GM21717 (cell line): ENCODE data around the gene MEOX2.

Experiments used
- ATAC-seq: cut with Tn5 transposase; IDR thresholded peaks from one replicate; pipeline ENCODE4 v1.9.1; 2021; ENCODE audit warnings: mild to moderate bottlenecking, moderate library complexity; ENCODE audit not compliant: unreplicated experiment

MEOX2 gene

DNA sequence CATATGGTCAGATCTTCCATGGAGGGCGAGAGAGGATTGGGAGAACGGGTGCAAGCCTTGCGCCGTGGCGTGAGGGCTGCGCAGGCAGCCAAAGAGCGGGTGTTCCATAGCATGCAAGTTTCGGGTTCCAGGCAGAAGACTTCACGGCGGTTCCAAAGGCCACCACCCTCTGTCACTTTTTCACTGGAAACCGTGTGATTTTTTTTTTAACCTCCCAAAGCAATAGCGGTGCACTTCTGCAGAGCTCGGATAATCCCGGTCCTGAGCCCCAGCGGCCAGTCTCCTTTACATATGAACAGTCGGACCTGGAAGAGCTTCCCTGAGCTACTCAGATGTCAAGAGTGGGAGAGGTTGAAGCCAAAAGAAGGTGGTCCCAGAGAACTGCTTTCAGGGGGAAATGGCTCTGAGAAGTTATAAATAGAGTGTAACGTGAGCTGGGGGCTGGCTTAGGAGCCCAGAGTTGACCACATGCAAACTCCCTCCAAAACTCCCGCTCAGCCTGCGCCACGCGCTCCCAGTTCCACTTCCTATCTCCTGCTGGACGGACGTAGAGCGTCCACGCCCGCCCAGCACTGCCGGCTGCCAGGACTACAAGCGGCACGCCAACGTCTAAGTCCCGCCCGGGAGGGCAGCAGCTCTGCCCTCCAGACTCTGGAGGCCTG lies at the start of gene MEOX2:
Gene MEOX2 (minus strand): TSS at position 389 of the 662 bp plus-strand sequence. CDS start 281 bp downstream, at position 108.
- no peak for ATAC-seq

DNA sequence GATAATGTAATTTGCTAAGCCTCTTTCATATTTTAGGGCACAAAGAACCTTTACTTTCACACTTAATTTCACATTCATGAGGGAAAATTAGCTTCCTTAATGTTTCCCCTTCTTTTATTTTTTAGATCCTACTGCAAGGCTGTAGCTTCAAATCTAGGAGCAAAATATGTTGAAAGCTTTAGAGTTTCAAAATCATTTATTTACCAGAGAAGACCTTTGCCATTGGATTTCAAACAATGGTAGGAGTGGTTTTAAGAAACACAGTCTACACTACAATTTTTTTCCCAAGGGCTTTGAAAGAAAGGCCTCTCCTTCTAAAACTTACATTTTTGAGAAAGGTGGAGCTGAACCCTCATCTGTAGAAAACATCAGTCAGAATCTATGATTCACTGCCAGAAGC lies 43.3 kb upstream of the MEOX2 start:
- ATAC-seq: no peak

DNA sequence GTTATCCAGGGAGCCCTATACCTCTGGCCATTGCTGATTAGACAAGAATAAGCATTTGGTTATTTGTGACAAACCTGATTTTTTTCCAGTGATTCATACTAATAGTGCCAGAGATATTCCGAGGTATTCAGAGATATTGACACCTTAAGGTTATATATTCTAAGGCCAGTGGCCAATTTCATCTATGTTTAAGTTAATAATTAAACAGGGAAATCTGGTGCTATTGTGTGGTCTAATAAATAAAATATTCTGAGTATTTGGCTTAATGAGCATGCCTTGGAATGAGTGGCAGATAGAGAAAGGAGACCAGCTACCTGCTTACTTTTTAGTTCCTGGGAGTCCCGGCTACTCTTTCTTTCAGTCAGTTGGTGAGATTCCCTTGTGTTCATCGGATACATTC lies 38.6 kb upstream of the MEOX2 start:
- no peak for ATAC-seq

DNA sequence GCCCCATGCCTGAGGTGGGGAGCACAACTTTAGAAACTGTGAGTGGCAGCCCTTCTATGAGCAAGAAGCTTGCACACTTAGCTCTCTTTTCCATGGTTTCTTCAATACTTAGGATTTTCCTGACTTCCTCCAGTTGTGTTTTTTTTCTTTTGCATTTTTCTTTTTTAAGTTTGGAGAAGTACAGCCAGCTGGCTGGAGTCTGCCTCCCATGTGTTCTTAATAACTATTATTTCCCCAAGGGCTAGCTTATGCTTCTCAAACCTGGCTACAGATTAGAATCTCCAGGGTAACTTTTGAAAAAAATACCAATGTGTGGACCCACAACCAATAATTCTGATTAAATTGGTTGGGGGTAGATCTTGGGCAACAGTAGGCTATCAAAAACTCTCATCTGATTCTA lies 37.4 kb upstream of the MEOX2 start:
- ATAC-seq: no peak

DNA sequence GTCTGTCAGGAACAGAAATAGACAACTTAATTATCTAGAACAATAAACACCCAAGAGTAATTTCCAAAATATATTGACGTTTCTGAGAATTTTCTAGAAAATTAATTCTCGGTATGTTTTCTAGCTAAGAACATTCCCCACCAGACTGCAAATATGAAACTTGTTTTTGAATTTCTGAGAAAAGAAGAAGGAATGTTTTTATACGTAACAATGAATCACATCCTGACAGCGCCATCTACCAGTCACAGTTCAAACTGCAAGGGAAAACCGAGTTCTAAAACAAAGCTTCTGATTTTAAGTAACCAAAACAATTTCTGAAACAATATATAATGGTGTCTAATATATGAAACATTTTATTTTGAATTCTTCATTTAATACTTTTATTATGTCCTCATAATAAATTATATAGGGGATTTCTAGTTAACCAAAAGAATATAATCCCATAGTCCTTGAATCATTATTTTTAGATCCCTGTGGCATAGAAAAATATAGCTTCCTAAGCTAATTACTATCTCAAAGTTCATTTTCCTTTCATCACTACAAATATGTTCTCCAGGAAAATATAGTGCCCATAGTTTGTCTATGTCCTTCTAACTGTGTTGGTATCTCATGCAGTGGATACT lies 34.5 kb upstream of the MEOX2 start:
- no peak for ATAC-seq

DNA sequence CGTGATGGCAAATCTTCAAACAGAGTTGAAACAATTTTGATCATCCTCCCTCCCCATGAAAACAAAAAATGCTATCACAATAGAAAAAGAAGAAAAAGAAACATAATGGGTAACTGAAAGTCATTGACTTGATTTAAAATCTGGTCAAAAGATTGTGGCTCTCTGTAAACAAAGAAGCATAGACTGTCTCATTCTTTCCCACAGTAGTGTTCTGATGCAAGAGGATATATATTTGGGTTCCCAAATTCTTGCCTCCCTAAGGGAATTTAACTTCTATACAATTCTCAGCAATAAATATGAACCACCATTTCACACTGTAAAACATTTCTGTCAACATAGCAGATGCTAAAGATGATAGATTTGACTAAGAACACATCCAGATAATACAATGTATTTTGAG lies 32.8 kb upstream of the MEOX2 start:
- no peak for ATAC-seq

DNA sequence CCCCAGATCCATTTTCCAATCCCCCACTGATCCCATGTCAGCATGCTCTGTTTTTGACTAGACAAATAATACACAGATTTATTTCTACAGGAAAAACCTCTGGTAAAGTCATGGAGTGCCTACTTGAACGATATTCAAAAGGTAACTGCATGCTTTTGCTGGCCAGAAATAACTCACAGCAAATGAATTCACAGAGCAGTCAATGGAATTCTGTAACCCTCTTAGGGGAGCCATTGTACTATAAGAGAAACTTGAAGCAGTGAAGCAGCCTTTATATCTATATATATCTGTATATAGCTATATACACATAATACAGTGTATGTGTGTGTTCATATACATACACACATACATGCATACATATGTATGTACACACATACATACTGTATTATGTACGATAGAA lies 29.0 kb upstream of the MEOX2 start:
- no peak for ATAC-seq

DNA sequence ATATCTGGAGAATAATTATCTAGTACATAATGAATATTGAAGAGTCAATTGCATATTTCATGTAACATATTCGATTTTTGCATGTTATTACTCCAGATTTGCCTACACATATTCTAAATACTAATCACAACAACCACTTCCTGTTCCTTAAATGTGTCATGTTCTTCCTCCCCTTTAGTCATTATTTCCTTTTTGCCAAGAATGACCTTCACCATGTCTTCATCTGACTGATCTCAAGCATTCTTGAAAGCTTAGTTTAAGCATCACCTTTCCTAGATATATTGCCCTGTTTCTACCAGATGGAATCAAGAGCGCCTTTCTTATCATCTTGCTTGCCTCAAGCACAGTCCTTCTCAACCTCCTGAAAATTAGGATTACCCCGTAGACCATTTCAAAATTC lies 23.5 kb upstream of the MEOX2 start:
- ATAC-seq: no peak

DNA sequence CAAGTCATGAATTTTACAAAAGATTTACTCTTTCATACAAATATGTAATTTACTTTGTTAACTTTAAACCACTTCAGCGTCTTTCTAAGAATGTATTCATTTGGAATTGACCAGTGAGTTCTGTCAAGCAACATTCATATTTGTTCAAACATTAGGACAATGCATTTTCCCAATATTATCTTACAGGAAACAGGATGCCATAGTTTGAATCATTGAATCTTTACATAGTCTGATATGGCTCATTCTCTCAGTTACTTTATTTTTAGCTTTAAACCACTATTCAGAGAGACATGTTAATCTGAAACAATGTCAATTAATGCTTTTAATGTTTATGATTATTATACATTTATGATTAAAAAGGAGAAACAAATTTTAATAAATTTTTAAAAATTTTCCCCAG lies 21.1 kb upstream of the MEOX2 start:
- ATAC-seq: no peak

DNA sequence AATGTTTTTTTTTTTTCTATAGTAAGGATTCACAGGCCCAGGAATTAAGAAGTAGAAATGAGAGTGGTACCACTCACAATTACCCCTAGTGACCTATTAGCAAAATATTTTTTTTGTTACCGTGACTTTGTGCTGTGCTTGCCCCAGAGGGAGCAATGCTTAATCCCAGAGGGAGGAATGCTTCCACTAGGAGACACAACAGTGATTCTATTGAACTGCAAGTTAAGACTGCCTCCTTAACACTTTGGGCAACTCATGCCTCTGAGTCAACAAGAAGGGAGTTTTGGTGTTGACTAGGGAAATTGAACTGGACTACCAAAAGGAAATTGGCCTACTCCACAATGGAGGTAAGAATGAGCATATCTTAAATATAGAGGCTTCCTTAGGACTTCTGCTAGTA lies 17.2 kb upstream of the MEOX2 start:
- ATAC-seq: no peak

DNA sequence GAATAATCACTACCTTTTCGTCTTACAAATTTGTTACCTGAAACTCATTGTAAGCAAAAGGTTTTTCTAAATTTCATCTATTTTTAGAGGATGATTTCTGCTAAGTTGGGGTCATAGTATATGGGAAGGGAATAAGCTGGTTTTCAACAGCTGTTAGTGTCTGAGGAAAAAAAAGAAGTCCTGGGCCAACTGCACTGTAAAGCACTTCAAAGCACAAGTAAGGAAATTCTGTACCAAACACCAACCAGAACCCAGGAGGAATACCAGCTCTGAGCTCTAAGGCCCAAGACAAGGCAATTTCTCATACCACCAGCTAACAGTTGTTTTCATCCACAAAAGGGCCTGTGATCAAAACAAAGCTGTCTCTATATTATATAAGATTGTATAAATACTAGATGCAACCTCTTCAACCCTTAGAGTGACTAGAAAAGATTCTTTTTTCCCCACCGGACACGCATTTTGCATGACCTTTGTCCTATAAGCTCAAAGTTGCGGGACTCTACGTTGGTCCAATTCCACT lies 6.1 kb upstream of the MEOX2 start:
- ATAC-seq: no peak

DNA sequence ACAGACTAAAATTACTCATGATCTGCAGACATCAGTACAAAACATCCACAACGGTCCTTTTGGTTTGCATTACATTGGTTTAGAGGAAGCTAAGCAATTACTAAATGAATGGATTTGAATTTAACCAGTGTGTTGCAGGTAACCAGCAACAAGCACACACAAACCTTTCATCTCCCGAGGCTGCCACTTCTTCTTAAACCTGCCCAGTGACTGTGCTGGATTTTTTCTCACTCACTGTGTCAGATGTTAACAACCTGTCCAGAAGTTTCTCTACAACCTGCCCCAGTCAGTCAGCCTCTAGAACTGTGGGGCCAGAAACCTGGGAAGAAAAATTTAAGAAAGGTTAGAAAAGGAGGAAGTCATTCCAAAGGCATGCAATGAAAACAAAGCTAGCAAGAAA lies 2.4 kb upstream of the MEOX2 start:
- no peak for ATAC-seq

DNA sequence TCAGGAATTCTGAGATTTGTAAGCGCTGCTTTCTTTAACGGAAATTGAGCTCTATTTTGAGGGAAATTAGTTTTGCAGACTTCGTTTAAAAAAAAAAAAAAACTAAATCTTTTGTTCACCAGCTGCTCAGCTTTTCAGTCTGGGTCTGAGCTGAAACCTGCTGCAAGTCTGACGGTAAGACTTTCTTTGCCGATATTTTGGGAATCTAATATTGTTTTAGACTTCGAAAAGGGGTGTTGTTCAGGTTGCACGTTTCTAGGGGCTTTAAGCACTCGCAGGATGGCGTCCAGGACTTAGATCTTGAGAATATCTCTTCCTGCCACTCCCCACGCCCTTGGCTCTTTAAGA lies 1.8 kb upstream of the MEOX2 start:
- ATAC-seq: no peak

DNA sequence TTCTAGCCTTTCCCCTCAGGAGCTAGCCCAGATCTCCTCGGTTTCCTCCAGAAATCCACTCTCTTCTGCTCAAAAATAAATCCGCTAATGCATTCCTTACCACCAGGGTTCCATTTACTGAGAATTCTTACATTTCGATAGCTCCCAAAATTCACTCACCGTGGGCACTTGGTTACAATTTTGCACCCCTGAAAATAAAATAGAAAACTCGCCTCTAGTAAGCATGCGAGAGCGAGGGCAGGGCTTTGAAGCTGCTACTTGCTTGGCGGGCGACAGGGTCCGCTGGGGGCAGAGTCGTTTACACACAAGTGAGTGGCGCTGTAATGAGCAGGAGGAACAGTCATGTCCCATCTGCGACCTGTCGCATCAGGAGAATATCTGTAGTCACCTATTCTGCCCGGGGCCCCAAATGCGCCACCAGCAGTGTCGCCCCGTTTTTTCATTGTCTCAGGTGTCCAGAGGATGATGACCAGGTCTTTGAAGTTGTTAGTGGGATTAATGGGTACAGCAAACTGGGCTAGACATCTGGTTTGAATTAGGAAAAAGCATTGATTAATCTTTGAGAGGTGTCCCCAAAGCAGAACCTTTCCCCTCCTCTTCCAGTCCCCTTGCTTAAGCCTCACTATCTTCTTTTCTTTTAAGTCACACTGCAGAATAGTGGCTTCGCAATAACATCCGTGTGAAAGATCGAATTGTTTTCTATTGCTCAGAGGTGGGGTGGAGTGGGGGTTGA lies 1.2 kb upstream of the MEOX2 start:
- no peak for ATAC-seq

DNA sequence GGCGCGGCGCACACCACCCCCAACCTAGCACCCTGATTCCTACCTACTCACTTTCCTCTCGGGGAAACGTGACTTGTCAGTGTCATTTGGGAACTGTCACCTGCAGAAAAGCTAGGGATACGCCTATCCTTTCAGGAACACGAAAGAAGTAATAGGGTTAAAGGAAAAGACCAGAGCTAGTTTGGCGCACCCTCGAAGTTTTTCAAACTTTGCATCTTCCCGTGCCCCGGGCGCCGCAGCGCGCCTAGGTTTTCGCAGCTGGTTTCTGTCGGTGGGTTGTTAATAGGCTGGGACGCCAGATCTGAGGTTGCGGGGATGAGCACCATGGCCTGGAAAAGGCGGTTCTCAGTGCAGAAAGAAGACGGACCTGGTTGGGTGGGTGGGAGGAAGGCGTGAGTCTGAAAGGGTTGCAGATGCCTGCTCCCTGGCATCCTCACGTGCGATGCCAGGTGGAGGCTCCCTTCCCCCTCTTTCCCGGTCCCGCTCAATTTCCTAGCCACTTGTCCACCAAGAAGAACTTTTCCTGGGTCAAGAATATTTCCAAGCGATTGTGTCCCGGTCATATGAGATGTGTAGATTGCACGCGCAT lies 568 bp upstream of the MEOX2 start:
- no peak for ATAC-seq

DNA sequence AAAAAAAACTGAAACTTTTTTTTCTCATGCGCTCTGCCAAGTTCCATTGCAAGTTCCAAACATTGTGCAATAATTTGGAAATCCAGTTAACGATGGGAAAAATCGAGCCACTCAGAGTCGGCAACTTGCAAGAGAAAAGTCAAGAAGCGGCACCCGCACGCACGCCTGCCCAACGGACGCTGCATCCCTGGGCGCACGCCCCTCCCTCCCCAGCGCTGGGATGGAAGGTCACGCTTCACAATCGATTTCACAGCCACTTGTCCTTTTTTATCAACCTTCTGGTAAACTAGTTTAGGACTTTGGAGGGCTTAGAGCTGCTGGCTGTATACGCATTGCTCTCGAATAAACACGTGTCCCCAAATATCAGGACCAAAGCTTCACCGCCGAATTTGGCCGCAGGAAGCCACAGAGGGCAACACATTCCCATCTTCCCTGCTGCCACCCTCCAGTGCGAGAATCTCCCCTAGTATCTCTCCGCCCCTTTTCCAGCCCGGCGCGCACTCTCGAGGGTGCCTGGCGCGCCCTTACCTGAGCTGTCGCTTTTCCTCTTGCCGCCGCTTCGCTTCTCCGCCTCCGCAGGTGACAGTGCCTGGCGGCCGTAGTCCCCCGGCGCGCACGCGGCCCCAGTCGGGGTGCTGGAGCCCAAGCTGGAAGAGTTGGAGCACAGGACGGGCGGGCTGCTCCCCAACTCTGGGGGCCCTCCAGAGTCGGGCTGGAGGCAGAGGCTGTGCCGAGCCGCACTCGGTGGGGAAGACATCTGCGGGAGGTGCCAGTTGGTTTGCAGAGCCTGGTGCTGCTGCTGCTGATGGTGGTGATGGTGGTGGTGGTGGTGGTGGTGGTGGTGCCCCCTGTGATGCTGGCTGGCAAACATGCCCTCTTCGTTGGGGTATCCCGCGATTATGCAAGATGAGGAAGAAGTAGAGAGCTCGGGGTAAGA lies 857 bp downstream of the MEOX2 start:
- no peak for ATAC-seq

DNA sequence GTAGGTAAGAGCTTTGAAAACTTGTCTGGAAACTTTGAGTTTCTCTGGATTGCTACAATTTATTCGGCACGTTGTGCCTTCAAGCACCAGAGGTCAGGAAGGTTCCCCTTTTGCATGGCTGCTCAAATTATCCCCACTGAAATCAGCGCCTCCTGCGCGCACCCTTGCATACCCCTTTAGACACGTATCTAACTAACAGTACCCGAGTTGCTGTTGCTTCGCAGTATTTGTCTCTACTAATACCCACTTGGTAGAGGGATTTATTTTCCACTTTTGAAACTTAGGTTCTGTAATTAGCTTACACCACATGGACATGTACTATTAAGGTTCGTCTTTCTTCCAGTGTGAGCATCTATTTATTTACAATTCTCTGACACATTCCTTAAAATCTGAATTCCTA lies 1.6 kb downstream of the MEOX2 start:
- no peak for ATAC-seq

DNA sequence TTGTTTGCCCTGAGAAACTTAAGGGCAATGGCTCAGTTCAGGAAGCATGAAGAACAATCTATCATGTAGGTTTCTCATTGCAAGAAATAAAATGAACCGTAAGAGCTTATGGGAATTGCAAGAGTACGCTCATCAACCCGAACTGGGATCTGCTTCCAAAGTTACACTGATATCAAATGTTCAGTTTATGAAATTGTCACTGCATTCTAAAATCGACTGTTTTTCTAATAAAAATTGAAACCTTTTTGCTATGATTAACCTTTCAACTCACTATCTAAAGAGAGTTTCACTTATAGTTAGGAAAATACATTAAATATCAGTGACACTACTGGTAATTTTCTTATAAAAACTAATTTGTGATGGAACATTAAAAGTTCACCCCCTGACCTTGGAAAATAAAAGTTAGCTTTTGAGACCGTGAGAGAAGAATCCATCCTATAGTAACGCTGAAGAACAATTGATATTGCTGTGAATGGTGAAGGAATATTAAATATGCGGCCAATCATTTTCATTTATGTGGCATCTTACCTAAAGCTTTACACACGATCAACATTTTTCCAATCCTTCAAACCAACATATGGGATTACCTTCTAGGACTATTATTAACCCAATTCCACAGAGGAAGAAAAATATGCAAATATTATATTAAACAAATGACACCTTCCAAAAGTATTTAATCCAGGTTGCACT lies 2.2 kb downstream of the MEOX2 start:
- ATAC-seq: no peak

DNA sequence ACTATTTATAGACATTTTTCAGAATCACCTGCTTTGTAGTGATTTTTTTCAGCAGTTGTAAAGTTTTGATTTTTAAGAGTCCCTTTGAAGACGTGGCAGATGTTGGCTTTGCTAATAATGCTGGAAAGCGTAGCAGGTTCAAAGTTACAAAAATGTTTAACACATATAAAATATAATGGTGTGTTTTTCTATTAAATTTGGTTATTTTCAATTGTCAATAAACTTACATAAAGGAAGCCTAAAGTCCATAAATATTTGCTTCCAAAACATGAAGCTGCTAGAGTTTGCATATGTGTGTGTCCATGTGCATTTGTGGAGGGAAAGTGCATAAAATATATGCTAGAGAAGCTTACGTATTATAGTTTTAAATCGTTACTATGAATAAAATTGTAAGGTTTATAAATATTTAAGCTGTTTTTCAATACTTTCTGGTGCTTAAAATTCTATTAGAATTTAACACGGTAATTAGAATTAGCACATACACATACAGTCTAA lies 3.7 kb downstream of the MEOX2 start:
- no peak for ATAC-seq

DNA sequence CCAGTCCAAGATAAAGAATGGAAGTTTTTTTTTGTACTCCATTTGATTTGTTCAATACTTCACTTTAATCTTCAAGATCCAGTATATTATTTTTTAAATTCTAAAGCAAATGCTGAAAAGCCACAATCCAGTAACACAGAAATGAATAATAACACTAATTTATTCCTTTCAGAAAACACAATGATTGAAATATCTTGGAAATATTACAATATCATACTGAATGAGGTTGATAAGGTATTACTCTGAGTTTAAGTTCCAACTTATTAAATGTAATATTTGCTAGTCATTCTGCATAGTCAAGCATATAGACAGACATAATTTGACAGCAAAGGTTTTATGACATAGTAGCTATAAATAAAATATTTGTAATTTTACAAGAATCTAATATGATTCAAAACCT lies 4.4 kb downstream of the MEOX2 start:
- ATAC-seq: no peak
